ENCODE data around the gene UBTF.

DNA sequence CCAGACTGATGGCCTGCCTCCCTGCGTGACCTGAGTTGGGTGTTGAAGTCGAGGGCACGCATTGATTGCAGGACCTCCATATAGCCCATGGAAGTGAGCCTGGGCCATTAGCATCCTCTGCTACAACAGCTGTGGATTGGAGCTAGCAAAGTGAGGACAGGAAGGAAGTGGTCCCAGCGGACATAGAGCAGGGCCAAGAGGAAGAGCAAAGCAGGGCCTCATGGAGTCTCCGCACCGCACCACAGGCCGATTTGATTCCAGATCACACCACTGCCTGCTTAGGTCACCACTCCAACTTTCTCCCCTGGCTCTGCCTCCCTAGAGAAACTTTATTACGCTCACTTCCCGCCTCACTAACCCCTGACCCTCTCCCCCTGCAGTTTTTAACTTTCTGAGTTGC lies 10.7 kb upstream of the UBTF start:
- TF ChIP-seq, protein P1, sequence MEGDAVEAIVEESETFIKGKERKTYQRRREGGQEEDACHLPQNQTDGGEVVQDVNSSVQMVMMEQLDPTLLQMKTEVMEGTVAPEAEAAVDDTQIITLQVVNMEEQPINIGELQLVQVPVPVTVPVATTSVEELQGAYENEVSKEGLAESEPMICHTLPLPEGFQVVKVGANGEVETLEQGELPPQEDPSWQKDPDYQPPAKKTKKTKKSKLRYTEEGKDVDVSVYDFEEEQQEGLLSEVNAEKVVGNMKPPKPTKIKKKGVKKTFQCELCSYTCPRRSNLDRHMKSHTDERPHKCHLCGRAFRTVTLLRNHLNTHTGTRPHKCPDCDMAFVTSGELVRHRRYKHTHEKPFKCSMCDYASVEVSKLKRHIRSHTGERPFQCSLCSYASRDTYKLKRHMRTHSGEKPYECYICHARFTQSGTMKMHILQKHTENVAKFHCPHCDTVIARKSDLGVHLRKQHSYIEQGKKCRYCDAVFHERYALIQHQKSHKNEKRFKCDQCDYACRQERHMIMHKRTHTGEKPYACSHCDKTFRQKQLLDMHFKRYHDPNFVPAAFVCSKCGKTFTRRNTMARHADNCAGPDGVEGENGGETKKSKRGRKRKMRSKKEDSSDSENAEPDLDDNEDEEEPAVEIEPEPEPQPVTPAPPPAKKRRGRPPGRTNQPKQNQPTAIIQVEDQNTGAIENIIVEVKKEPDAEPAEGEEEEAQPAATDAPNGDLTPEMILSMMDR (IDR thresholded peaks at IDR 0.05; ENCODE audit: low read length), result no peak
- no peak for TF ChIP-seq EZH2 (IDR thresholded peaks at IDR 0.05; ENCODE audit: borderline replicate concordance, low read length)
